A549 (cell line): ENCODE measurements around the gene RPAP3. TPM values are rescaled to one million over a fixed set of nuclear protein-coding genes. Genes with fewer than 3 reads are reported as not detected.

Experiments used
- ATAC-seq, 2 experiments: fragments of 200-7000 bp in 1 of 2; fragments of >200 bp in 1 of 2; cut with Nextera tagmentation in 1 of 2; cut with Tn5 transposase in 1 of 2; 3 replicates each; pipeline versions ENCODE4 v1.8.0 to v1.9.1; 2018 to 2020; ENCODE audit warnings: mild to moderate bottlenecking in 1 of 2, moderate library complexity in 1 of 2
- CTCF ChIA-PET: fragments of 300-600 bp; sonication (Branson Sonifier 250); formaldehyde crosslinking; extraction: SDS; loops from one replicate; lab custom pipeline; 2021; ENCODE audit warnings: antibody characterized with exemption, inconsistent platforms; lab: Yijun Ruan, JAX
- POLR2A ChIA-PET: fragments of 350-600 bp; formaldehyde crosslinking; extraction: SDS; loops from one replicate; lab custom pipeline; 2021; ENCODE audit warnings: antibody characterized with exemption, inconsistent platforms; lab: Yijun Ruan, JAX
- DNase-seq, 2 experiments: peaks; one replicate each; pipeline versions ENCODE4 v3.0.0 to v3.0.0-alpha.2; 2011 to 2016; ENCODE audit warnings: low read depth in 1 of 2, low spot score in 1 of 2
- FAIRE-seq: peaks from 2 replicates; lab custom pipeline; 2011; peaks lifted over from hg19 to GRCh38; lab: Jason Lieb, UNC
- H3K27ac ChIP-seq, 2 experiments: fragments of >200 bp; sonication (Bioruptor Twin); formaldehyde crosslinking; 3 replicates each; pipeline ENCODE4 v1.5.1; 2016 to 2017
- H3K4me1 ChIP-seq: fragments of >200 bp; sonication (Bioruptor Twin); formaldehyde crosslinking; 3 replicates; pipeline ENCODE4 v1.6.1; 2016
- H3K4me2 ChIP-seq: fragments of >200 bp; sonication (Bioruptor Twin); formaldehyde crosslinking; 3 replicates; pipeline ENCODE4 v1.6.1; 2016
- H3K4me3 ChIP-seq: fragments of >200 bp; sonication (Bioruptor Twin); formaldehyde crosslinking; 3 replicates; pipeline ENCODE4 v1.5.1; 2016
- H3K9me3 ChIP-seq: fragments of >200 bp; sonication (Bioruptor Twin); formaldehyde crosslinking; 3 replicates; pipeline ENCODE4 v1.6.1; 2016
- FOXS1 ChIP-seq: fragments of 250-450 bp; sonication (Bioruptor Pico); IDR thresholded peaks from 2 replicates; pipeline ENCODE4 v1.5.0; 2020; ENCODE audit warnings: mild to moderate bottlenecking, moderate library complexity
- HMGXB4 ChIP-seq: fragments of 250-450 bp; sonication (Bioruptor Pico); IDR thresholded peaks from 2 replicates; pipeline ENCODE4 v1.5.0; 2021; ENCODE audit warnings: mild to moderate bottlenecking, moderate library complexity, borderline replicate concordance
- MAZ ChIP-seq: fragments of 150-350 bp; IDR thresholded peaks from 2 replicates; pipeline ENCODE4 v1.6.1; 2014; ENCODE audit warnings: antibody characterized with exemption, low read depth, low read length, borderline replicate concordance
- RCOR1 ChIP-seq: fragments of 150-350 bp; IDR thresholded peaks from 2 replicates; pipeline ENCODE4 v1.6.1; 2014; ENCODE audit warnings: antibody characterized with exemption, low read length, low read depth
- TP53 ChIP-seq: fragments of 250-450 bp; sonication (Bioruptor Pico); IDR thresholded peaks from 2 replicates; pipeline ENCODE4 v1.5.0; 2021; ENCODE audit warnings: mild to moderate bottlenecking, moderate library complexity
- USF2 ChIP-seq: fragments of 450-650 bp; IDR thresholded peaks from 2 replicates; pipeline ENCODE4 v1.6.1; 2014; ENCODE audit warnings: antibody characterized with exemption
- ZFP36 ChIP-seq: fragments of 450-650 bp; IDR thresholded peaks from 2 replicates; pipeline ENCODE4 v1.6.1; 2014; ENCODE audit warnings: borderline replicate concordance; ENCODE audit not compliant: partially characterized antibody
- WGBS: methylation state at CpG from one replicate; pipeline ENCODE4 v1.1.6; 2017; ENCODE audit errors: missing lambda C conversion rate; 5-methylcytosine and 5-hydroxymethylcytosine counted together
- polyA plus RNA-seq, 4 experiments: library from polyadenylated mRNA; depleted of rRNA in 3 of 4; stranded (reverse); fragments of >200 nt; fragmentation: RNase III in 1 of 4; extraction: RNeasy Plus Mini Kit Qiagen cat#74134 plus additional on column Dnase treatment in 1 of 4; gene quantifications; 2 replicates in 3 of 4; 3 replicates in 1 of 4; pipeline ENCODE4 v1.2.3, GENCODE V29; 2011 to 2017

The RPAP3 gene
- polyA plus RNA-seq, 2 of the 4 experiments (the other 2 are of a cell fraction) = 51.6 to 74.6 TPM

- no peak for TF ChIP-seq MAZ
- TF ChIP-seq, all 56 proteins: peak for 0
- no peak for FAIRE-seq
- H3K4me1 ChIP-seq = no peaks in the 10 kb centered on the region
- H3K4me2 ChIP-seq = no peak overlapping the region
- CTCF ChIA-PET = no interaction called here
- WGBS = 41% methylated on average over 2 of the region's 2 CpGs
- peaks cover 27% of the 10 kb centered on the region for H3K9me3 ChIP-seq
- no peak for DNase-seq
- ATAC-seq = no peak
- H3K4me3 ChIP-seq = no peak overlapping the region
- POLR2A ChIA-PET = no interaction called here
- H3K27ac ChIP-seq = no peak overlapping the region
These were observed 91.3 kb downstream of the RPAP3 start for GRCh38 chr12:47614521-47614920.

GRCh38 chr12:47612953-47613352 lies 92.9 kb downstream of the RPAP3 start:
- ChIA-PET POLR2A (no interaction called here), CTCF (interaction anchor here (0.6 to 1.7 kb wide), 3 partner anchors 11 to 26 kb away, joined by 3 to 4 read pairs (median 3); no protein-coding TSS in a partner anchor)
- Histone ChIP-seq H3K27ac (no peak overlapping the region), H3K4me1 (no peaks in the 10 kb centered on the region), H3K4me3 (no peak overlapping the region), H3K9me3 (peaks cover 35% of the 10 kb centered on the region), H3K4me2 (no peak overlapping the region)
- TF ChIP-seq USF2 = no peak
- peak; percentile 98 for TF ChIP-seq ZFP36
- FAIRE-seq (no peak), ATAC-seq (no peak), DNase-seq (peak in 1 of 2 experiments; percentile 28)
- 29% methylated on average over 1 of the region's 1 CpG for WGBS

- no peak overlapping the region for H3K4me3 ChIP-seq
- H3K4me2 ChIP-seq = no peak overlapping the region
- H3K9me3 ChIP-seq = peaks cover 45% of the 10 kb centered on the region
- no peaks in the 10 kb centered on the region for H3K4me1 ChIP-seq
- no peak overlapping the region for H3K27ac ChIP-seq
- no peak for ATAC-seq
- ChIA-PET POLR2A (no interaction called here), CTCF (no interaction called here)
- FAIRE-seq = no peak
- no peak for TF ChIP-seq TP53 (CRISPR knock-in tag)
- TF ChIP-seq RCOR1 = no peak
- TF ChIP-seq FOXS1 (CRISPR knock-in tag) = no peak
- TF ChIP-seq HMGXB4 (CRISPR knock-in tag) = no peak
- no peak for TF ChIP-seq USF2
- TF ChIP-seq, all 56 proteins: peak for 0
- no peak for DNase-seq
These were observed 93.9 kb downstream of the RPAP3 start for GRCh38 chr12:47611906-47612305.

Other genes starting within 250 kb of the RPAP3 start
- gene ENDOU, start 19.5 kb upstream of the RPAP3 start, polyA plus RNA-seq (2011; rRNA removed) = not detected in 2 replicates
- not detected in 3 replicates for gene ENDOU, start 19.5 kb upstream of the RPAP3 start, polyA plus RNA-seq (2017; fragmentation: RNase III; extraction: RNeasy Plus Mini Kit Qiagen cat#74134 plus additional on column Dnase treatment)
- 0.70 and 0.75 TPM in 2 replicates for gene RAPGEF3, start 52.9 kb upstream of the RPAP3 start, polyA plus RNA-seq (2011; rRNA removed)
- gene RAPGEF3, start 52.9 kb upstream of the RPAP3 start, polyA plus RNA-seq (2017; fragmentation: RNase III; extraction: RNeasy Plus Mini Kit Qiagen cat#74134 plus additional on column Dnase treatment) = 0.69 to 0.89 TPM (median 0.88 TPM) in 3 replicates
- gene SLC48A1, start 67.2 kb upstream of the RPAP3 start, polyA plus RNA-seq (2011; rRNA removed) = 25.1 and 27.3 TPM in 2 replicates
- gene SLC48A1, start 67.2 kb upstream of the RPAP3 start, polyA plus RNA-seq (2017; fragmentation: RNase III; extraction: RNeasy Plus Mini Kit Qiagen cat#74134 plus additional on column Dnase treatment) = 32.6 to 35.2 TPM (median 33.3 TPM) in 3 replicates
- 17.2 and 20.8 TPM in 2 replicates for gene HDAC7, start 113.9 kb upstream of the RPAP3 start, polyA plus RNA-seq (2011; rRNA removed)
- 34.1 to 38.9 TPM (median 36.0 TPM) in 3 replicates for gene HDAC7, start 113.9 kb upstream of the RPAP3 start, polyA plus RNA-seq (2017; fragmentation: RNase III; extraction: RNeasy Plus Mini Kit Qiagen cat#74134 plus additional on column Dnase treatment)
- 2.1 and 2.2 TPM in 2 replicates for gene VDR, start 199.0 kb upstream of the RPAP3 start, polyA plus RNA-seq (2011; rRNA removed)
- 1.9 to 2.0 TPM (median 1.9 TPM) in 3 replicates for gene VDR, start 199.0 kb upstream of the RPAP3 start, polyA plus RNA-seq (2017; fragmentation: RNase III; extraction: RNeasy Plus Mini Kit Qiagen cat#74134 plus additional on column Dnase treatment)